Testis (tissue), 3 donors: ENCODE results near the gene SNX32. TPM values are rescaled to one million over a fixed set of nuclear protein-coding genes. Genes with fewer than 3 reads are reported as not detected.

Source experiments
- DNase-seq: peaks from one replicate; pipeline ENCODE4 v3.0.0-alpha.2; 2019
- H3K27ac ChIP-seq, 2 donors: fragments of 200-600 bp; sonication (generic); one replicate each; pipeline ENCODE4 v1.5.1; 2019
- H3K27me3 ChIP-seq: fragments of 200-600 bp; sonication (generic); one replicate; pipeline ENCODE4 v1.5.1; 2019
- H3K36me3 ChIP-seq: fragments of 200-600 bp; sonication (generic); one replicate; pipeline ENCODE4 v1.5.1; 2017; ENCODE audit warnings: low read depth; ENCODE audit errors: missing control alignments
- H3K4me1 ChIP-seq: fragments of 200-600 bp; sonication (generic); one replicate; pipeline ENCODE4 v1.5.1; 2019
- H3K4me3 ChIP-seq, 2 donors: fragments of 200-600 bp; sonication (generic); one replicate each; pipeline ENCODE4 v1.5.1; 2017 to 2019
- H3K9me3 ChIP-seq: fragments of 200-600 bp; sonication (generic); one replicate; pipeline ENCODE4 v1.5.1; 2017
- CTCF ChIP-seq, 3 experiments: fragments of 450-650 bp in 2 of 3; fragments of 200-600 bp in 1 of 3; sonication (generic) in 1 of 3; IDR thresholded peaks; one replicate each; pipeline ENCODE4 v1.5.1; 2016 to 2019; ENCODE audit warnings: antibody characterized with exemption in 3 of 3, mild to moderate bottlenecking in 2 of 3, moderate library complexity in 1 of 3
- POLR2A ChIP-seq: fragments of 450-650 bp; IDR thresholded peaks from one replicate; pipeline ENCODE4 v1.6.1; 2017; ENCODE audit warnings: antibody characterized with exemption, mild to moderate bottlenecking, moderate library complexity
- WGBS, 2 donors: methylation state at CpG; one replicate each; pipeline ENCODE4 v1.1.5; 2018; 5-methylcytosine and 5-hydroxymethylcytosine counted together
- intact Hi-C: fragments of 100-400 bp; cut with DNase I; formaldehyde crosslinking; loops from one replicate; pipeline ENCODE4 v1.15.1; 2023; ENCODE audit warnings: low total_unique reads
- polyA plus RNA-seq: library from polyadenylated mRNA; stranded (reverse); fragments of 350-450 nt; fragmentation: Illumina TruSeq; extraction: RNeasy Lipid Tissue Mini Kit (QIAGEN cat#74804); gene quantifications from one replicate; pipeline ENCODE4 v1.2.3, GENCODE V29; 2014; ENCODE audit warnings: low read depth, low replicate concordance; ENCODE audit not compliant: insufficient read depth
- total RNA-seq, 2 donors: library from RNA; depleted of rRNA; stranded (reverse); fragments of >200 nt; gene quantifications; one replicate each; pipeline ENCODE4 v1.2.3, GENCODE V29; 2016

Gene SNX32
- total and polyA plus RNA-seq, 3 donors from 2014 or later: 3.2 to 4.9 (median 4.0) TPM

- H3K27me3 ChIP-seq: no peaks in the 10 kb centered on the region
- no peaks in the 10 kb centered on the region for H3K36me3 ChIP-seq
- H3K9me3 ChIP-seq: no peaks in the 10 kb centered on the region
- peaks cover 6% of the 10 kb centered on the region for H3K4me1 ChIP-seq
- H3K27ac ChIP-seq: no peak overlapping the region
- DNase-seq: no peak
- intact Hi-C loops: no loop called here
- 94 to 95% methylated on average over 21 to 33 of the region's 33 CpGs for WGBS, 2 donors
- no peak overlapping the region for H3K4me3 ChIP-seq
- TF ChIP-seq CTCF (IDR thresholded peaks at IDR 0.05) (no peak), POLR2A (no peak)
Observed at GRCh38 chr11:65852508-65853245, 18.9 kb downstream of the SNX32 start.

GRCh38 chr11:65853246-65853979 is 19.6 kb downstream of the SNX32 start:
- Histone ChIP-seq H3K9me3 (no peaks in the 10 kb centered on the region), H3K36me3 (no peaks in the 10 kb centered on the region), H3K4me1 (peaks cover 6% of the 10 kb centered on the region), H3K27ac (no peak overlapping the region), H3K4me3 (no peak overlapping the region), H3K27me3 (no peaks in the 10 kb centered on the region)
- TF ChIP-seq CTCF (IDR thresholded peaks at IDR 0.05): no peak
- DNase-seq: no peak
- 84 to 95% methylated on average over 5 to 6 of the region's 6 CpGs for WGBS, 2 donors
- intact Hi-C loops: no loop called here

- 90 to 91% methylated on average over 4 of the region's 4 CpGs for WGBS, 2 donors
- H3K27ac ChIP-seq: no peak overlapping the region
- peaks cover 6% of the 10 kb centered on the region for H3K4me1 ChIP-seq
- H3K36me3 ChIP-seq: no peaks in the 10 kb centered on the region
- intact Hi-C loops: no loop called here
- H3K9me3 ChIP-seq: no peaks in the 10 kb centered on the region
- no peak for DNase-seq
- no peaks in the 10 kb centered on the region for H3K27me3 ChIP-seq
- no peak for TF ChIP-seq POLR2A
- no peak for TF ChIP-seq CTCF (IDR thresholded peaks at IDR 0.05)
- no peak overlapping the region for H3K4me3 ChIP-seq
Observed at GRCh38 chr11:65854161-65854592, 20.4 kb downstream of the SNX32 start.

- H3K27ac ChIP-seq: no peak overlapping the region
- 71 to 75% methylated on average over 15 of the region's 15 CpGs for WGBS, 2 donors
- H3K4me1 ChIP-seq: peaks cover 6% of the 10 kb centered on the region
Observed at GRCh38 chr11:65854852-65855837, 21.4 kb downstream of the SNX32 start.

More at GRCh38 chr11:65854852-65855837, 21.4 kb downstream of the SNX32 start:
- Histone ChIP-seq H3K4me3 (no peak overlapping the region), H3K27me3 (no peaks in the 10 kb centered on the region), H3K36me3 (no peaks in the 10 kb centered on the region), H3K9me3 (no peaks in the 10 kb centered on the region)
- intact Hi-C loops: no loop called here
- TF ChIP-seq POLR2A (no peak), CTCF (IDR thresholded peaks at IDR 0.05) (no peak)
- DNase-seq: no peak
